ENCODE data around the gene LRCH1.

LRCH1 gene

GRCh38 chr13:46736541-46737310, 183.8 kb downstream of the LRCH1 start:
- no peak for TF ChIP-seq CTCF (IDR thresholded peaks at IDR 0.05; ENCODE audit: control insufficient read depth, extremely low read depth, insufficient read depth)
- no peak overlapping the region for H3K4me3 ChIP-seq (ENCODE audit: low read depth, low read length)
- no peak for DNase-seq (ENCODE audit: low read depth)

- H3K4me3 ChIP-seq (ENCODE audit: low read depth, low read length): no peak overlapping the region
- no peak for DNase-seq (ENCODE audit: low read depth)
- no peak for TF ChIP-seq CTCF (IDR thresholded peaks at IDR 0.05; ENCODE audit: control insufficient read depth, extremely low read depth, insufficient read depth)
These were observed 185.1 kb downstream of the LRCH1 start for GRCh38 chr13:46738055-46738454.

GRCh38 chr13:46738766-46739165, 185.8 kb downstream of the LRCH1 start:
- H3K4me3 ChIP-seq (ENCODE audit: low read depth, low read length): no peak overlapping the region
- DNase-seq (ENCODE audit: low read depth): no peak
- TF ChIP-seq CTCF (IDR thresholded peaks at IDR 0.05; ENCODE audit: control insufficient read depth, extremely low read depth, insufficient read depth): no peak

GRCh38 chr13:46739447-46740098, 186.6 kb downstream of the LRCH1 start:
- DNase-seq (ENCODE audit: low read depth): no peak
- no peak for TF ChIP-seq CTCF (IDR thresholded peaks at IDR 0.05; ENCODE audit: control insufficient read depth, extremely low read depth, insufficient read depth)
- no peak overlapping the region for H3K4me3 ChIP-seq (ENCODE audit: low read depth, low read length)

GRCh38 chr13:46743191-46743590, 190.2 kb downstream of the LRCH1 start:
- no peak overlapping the region for H3K4me3 ChIP-seq (ENCODE audit: low read depth, low read length)
- DNase-seq (ENCODE audit: low read depth): no peak
- no peak for TF ChIP-seq CTCF (IDR thresholded peaks at IDR 0.05; ENCODE audit: control insufficient read depth, extremely low read depth, insufficient read depth)

- no peak for TF ChIP-seq CTCF (IDR thresholded peaks at IDR 0.05; ENCODE audit: control insufficient read depth, extremely low read depth, insufficient read depth)
- H3K4me3 ChIP-seq (ENCODE audit: low read depth, low read length): no peak overlapping the region
- no peak for DNase-seq (ENCODE audit: low read depth)
These were observed 192.1 kb downstream of the LRCH1 start for GRCh38 chr13:46745062-46745461.

All from LNCaP clone FGC (cell line).